Measurements from ENCODE around the gene ARFRP1. TPM values are rescaled to one million over a fixed set of nuclear protein-coding genes. Genes with fewer than 3 reads are reported as not detected.
A peak's percentile ranks its signal among the peaks of the same experiment; 100 is the strongest.

Gene ARFRP1
- total RNA-seq, 1 donor = 21.7 TPM

DNA sequence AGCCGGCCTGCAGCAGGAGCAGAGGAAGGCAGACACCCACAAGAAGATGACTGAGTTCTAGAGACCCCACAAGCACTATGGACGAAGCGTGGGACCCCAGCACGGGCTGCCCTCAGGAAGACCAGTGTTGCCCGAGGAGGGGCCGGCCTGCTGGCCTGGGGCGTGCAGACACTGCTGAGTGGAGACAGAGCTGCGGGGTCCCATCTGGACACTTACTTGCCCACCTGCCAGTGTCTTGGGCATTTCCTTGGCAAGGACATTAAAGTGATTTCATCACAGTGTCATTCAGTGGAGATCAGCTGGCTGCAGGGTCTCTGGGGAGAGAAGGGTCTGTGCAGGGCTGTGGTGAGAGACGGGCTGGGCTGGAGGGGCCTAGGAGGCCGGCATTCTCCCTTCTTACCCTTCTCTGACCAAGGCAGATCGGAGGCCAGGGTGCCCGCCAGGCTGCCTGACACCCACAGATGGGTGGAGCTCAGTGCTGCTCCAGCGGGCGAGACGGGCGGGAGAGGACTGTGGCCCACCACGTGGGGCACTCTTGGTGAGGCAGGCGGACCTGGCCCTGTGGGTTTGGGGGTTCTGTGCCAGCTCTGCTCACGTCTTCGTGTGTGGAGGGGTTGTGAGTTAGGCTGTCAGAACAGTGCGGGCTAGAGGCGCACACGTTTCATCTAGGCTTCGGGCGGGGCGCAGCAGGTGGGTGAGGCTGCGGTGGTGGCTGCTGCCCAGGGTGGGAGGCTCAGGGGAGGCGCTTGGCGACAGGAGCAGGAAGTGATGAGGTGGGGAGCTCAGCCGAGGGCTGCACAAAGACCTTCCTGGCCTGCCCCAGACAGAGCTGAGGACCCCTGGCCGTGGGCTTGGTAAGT lies 28.3 kb upstream of the ARFRP1 start, which contains the start of gene LIME1:
Gene LIME1 (plus strand): TSS at position 806 of the 860 bp plus-strand sequence. CDS start 886 bp downstream, outside the sequence.
- H3K4me1 ChIP-seq (ENCODE audit: insufficient read depth, low read length) = peaks cover 3% of the 10 kb centered on the region
- no peaks in the 10 kb centered on the region for H3K9me3 ChIP-seq (ENCODE audit: low read depth, low read length)
- H3K79me2 ChIP-seq (ENCODE audit: insufficient read depth, low read length) = peaks cover 22% of the 10 kb centered on the region
- peaks cover 32% of the 10 kb centered on the region for H4K20me1 ChIP-seq (ENCODE audit: insufficient read depth, low read length)
- no peak within 1 kb of the TSS for H3K27ac ChIP-seq (ENCODE audit: low read depth, low read length)
- H3K27me3 ChIP-seq (ENCODE audit: insufficient read depth, low read length) = no peaks in the 10 kb centered on the region
- peaks cover 8% of the 10 kb centered on the region for H3K36me3 ChIP-seq (ENCODE audit: insufficient read depth, low read length)
- TF ChIP-seq, protein P1, sequence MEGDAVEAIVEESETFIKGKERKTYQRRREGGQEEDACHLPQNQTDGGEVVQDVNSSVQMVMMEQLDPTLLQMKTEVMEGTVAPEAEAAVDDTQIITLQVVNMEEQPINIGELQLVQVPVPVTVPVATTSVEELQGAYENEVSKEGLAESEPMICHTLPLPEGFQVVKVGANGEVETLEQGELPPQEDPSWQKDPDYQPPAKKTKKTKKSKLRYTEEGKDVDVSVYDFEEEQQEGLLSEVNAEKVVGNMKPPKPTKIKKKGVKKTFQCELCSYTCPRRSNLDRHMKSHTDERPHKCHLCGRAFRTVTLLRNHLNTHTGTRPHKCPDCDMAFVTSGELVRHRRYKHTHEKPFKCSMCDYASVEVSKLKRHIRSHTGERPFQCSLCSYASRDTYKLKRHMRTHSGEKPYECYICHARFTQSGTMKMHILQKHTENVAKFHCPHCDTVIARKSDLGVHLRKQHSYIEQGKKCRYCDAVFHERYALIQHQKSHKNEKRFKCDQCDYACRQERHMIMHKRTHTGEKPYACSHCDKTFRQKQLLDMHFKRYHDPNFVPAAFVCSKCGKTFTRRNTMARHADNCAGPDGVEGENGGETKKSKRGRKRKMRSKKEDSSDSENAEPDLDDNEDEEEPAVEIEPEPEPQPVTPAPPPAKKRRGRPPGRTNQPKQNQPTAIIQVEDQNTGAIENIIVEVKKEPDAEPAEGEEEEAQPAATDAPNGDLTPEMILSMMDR (IDR thresholded peaks at IDR 0.05; ENCODE audit: extremely low read depth, low read depth, low read length) = no peak
- H3K4me2 ChIP-seq (ENCODE audit: insufficient read depth, low read length) = no peak within 1 kb of the TSS
- no peak within 1 kb of the TSS for H3K4me3 ChIP-seq (ENCODE audit: insufficient read depth, low read length)
- no peak within 1 kb of the TSS for H2AFZ ChIP-seq (ENCODE audit: low read length)
- peak; percentile 83 for DNase-seq (ENCODE audit: insufficient read length, low spot score, missing footprints)

DNA sequence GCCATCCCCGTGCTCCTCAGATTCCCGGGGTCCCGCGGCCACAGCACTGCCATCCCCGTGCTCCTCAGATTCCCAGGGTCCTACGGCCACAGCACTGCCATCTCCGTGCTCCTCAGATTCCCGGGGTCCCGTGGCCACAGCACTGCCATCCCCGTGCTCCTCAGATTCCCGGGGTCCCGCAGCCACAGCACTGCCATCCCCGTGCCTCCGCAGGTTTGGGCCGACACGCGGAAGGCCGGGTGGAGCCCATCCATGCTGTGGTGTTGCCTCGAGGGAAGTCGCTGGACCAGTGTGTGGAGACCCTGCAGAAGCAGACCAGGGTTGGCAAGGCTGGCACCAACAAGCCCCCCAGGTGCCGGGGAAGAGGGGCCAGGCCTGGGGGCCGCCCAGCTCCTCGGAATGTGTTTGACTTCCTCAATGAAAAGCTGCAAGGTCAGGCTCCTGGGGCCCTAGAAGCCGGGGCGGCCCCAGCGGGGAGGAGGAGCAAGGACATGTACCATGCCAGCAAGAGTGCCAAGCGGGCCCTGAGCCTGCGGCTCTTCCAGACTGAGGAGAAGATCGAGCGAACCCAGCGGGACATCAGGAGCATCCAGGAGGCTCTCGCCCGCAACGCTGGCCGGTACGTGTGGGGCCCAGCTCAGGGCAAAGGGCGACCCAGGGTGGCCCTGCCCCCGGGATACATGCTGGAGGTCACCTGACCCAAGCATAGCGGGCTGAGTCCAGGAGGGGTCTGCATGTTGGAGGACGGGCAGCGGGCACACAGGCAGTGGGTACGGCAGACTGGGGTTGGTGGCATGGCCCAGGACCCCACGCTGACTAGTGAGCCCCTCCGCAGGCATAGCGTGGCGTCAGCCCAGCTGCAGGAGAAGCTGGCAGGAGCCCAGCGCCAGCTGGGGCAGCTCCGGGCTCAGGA lies 27.4 kb upstream of the ARFRP1 start:
- TF ChIP-seq, protein P1 (IDR thresholded peaks at IDR 0.05; ENCODE audit: extremely low read depth, low read depth, low read length) = no peak
- Histone ChIP-seq H3K4me3 (ENCODE audit: insufficient read depth, low read length) (no peak overlapping the region), H3K36me3 (ENCODE audit: insufficient read depth, low read length) (peaks cover 8% of the 10 kb centered on the region), H2AFZ (ENCODE audit: low read length) (no peak overlapping the region), H3K4me1 (ENCODE audit: insufficient read depth, low read length) (no peaks in the 10 kb centered on the region), H3K27ac (ENCODE audit: low read depth, low read length) (no peak overlapping the region), H3K27me3 (ENCODE audit: insufficient read depth, low read length) (no peaks in the 10 kb centered on the region), H3K9me3 (ENCODE audit: low read depth, low read length) (no peaks in the 10 kb centered on the region), H4K20me1 (ENCODE audit: insufficient read depth, low read length) (peaks cover 29% of the 10 kb centered on the region), H3K79me2 (ENCODE audit: insufficient read depth, low read length) (peaks cover 28% of the 10 kb centered on the region), H3K4me2 (ENCODE audit: insufficient read depth, low read length) (no peak overlapping the region)
- DNase-seq (ENCODE audit: insufficient read length, low spot score, missing footprints) = peak; percentile 88

DNA sequence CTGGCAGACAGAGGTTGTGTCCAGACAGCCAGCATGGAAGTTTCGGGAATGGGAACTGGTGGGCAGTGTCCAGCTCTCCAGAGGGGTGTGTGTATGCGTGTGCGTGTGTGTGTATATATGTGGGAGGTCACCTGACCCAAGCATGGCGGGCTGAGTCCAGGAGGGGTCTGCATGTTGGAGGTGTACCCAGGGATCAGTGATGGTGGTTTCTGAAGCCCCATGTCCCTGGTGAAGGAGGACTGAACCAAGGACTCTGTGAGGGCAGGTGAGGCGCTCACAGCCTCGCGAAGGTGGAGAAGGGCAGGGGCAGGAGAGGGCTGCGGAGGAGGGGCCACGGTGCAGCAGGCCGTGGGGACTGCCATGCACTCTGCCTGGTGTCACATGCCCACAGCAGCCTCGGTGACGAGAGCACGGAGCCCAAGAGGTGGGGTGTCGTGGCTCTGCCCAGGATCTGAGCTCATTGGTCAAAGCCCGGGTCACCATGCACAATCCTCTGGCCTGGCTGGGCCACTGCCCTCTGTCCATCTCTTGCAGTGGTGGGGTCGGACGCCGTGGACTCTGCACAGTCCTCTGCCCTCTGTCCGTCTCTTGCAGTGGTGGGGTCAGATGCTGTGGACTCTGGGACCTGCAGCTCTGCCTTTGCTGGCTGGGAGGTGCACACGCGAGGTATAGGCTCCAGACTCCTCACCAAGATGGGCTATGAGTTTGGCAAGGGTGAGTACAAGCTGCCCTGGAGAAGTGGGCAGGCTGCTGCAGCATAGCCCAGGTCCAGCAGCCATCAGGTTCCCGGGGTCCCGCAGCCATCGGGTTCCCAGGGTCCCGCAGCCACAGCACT lies 26.6 kb upstream of the ARFRP1 start:
- Histone ChIP-seq H3K27ac (ENCODE audit: low read depth, low read length) (no peak overlapping the region), H3K4me1 (ENCODE audit: insufficient read depth, low read length) (no peaks in the 10 kb centered on the region), H4K20me1 (ENCODE audit: insufficient read depth, low read length) (peaks cover 29% of the 10 kb centered on the region), H3K36me3 (ENCODE audit: insufficient read depth, low read length) (peaks cover 8% of the 10 kb centered on the region), H3K27me3 (ENCODE audit: insufficient read depth, low read length) (no peaks in the 10 kb centered on the region), H3K9me3 (ENCODE audit: low read depth, low read length) (no peaks in the 10 kb centered on the region), H2AFZ (ENCODE audit: low read length) (no peak overlapping the region), H3K4me2 (ENCODE audit: insufficient read depth, low read length) (no peak overlapping the region), H3K4me3 (ENCODE audit: insufficient read depth, low read length) (no peak overlapping the region), H3K79me2 (ENCODE audit: insufficient read depth, low read length) (peaks cover 36% of the 10 kb centered on the region)
- DNase-seq (ENCODE audit: insufficient read length, low spot score, missing footprints) = peak; percentile 44
- TF ChIP-seq, protein P1 (IDR thresholded peaks at IDR 0.05; ENCODE audit: extremely low read depth, low read depth, low read length) = no peak
